CD14-positive monocyte (primary cell): ENCODE measurements around the gene SLC26A1. TPM values are rescaled to one million over a fixed set of nuclear protein-coding genes. Genes with fewer than 3 reads are reported as not detected.

Experiments used
- DNase-seq, 3 donors: peaks; one replicate each; pipeline ENCODE4 v3.0.0-alpha.2; 2011 to 2022
- H2AFZ ChIP-seq: 2 replicates; pipeline ENCODE4 v1.6.0; 2012; ENCODE audit warnings: mild to moderate bottlenecking, low read depth, low read length, inconsistent platforms; ENCODE audit not compliant: insufficient read depth, poor library complexity, severe bottlenecking
- H3K27ac ChIP-seq, 2 donors: 1 replicate in 1 of 2; 2 replicates in 1 of 2; pipeline ENCODE4 v1.5.1; 2012 to 2013; ENCODE audit warnings: low read length in 2 of 2, control low read depth in 1 of 2, inconsistent platforms in 1 of 2, low read depth in 1 of 2, mild to moderate bottlenecking in 1 of 2
- H3K27me3 ChIP-seq, 2 donors: one replicate each; pipeline versions ENCODE4 v1.6.0 to v1.6.1; 2011 to 2013; ENCODE audit warnings: low read length in 2 of 2; ENCODE audit not compliant: control insufficient read depth in 2 of 2, insufficient read depth in 2 of 2
- H3K36me3 ChIP-seq, 2 donors: replicated peaks in 1 of 2; 1 replicate in 1 of 2; 2 replicates in 1 of 2; pipeline versions ENCODE4 v1.5.1 to v1.6.1; 2012 to 2013; ENCODE audit warnings: low read length in 2 of 2, control low read depth in 1 of 2, inconsistent platforms in 1 of 2, mild to moderate bottlenecking in 1 of 2; ENCODE audit not compliant: insufficient read depth in 2 of 2, control insufficient read depth in 1 of 2
- H3K4me1 ChIP-seq, 2 donors: 1 replicate in 1 of 2; 2 replicates in 1 of 2; pipeline versions ENCODE4 v1.5.1 to v1.6.1; 2012 to 2013; ENCODE audit warnings: low read length in 2 of 2, control low read depth in 1 of 2, inconsistent platforms in 1 of 2, mild to moderate bottlenecking in 1 of 2, moderate library complexity in 1 of 2; ENCODE audit not compliant: insufficient read depth in 2 of 2, control insufficient read depth in 1 of 2
- H3K4me2 ChIP-seq: replicated peaks from 2 replicates; pipeline ENCODE3; 2012; ENCODE audit warnings: low read length, moderate library complexity, mild to moderate bottlenecking; ENCODE audit not compliant: poor library complexity, severe bottlenecking; ENCODE audit errors: extremely low read depth
- H3K4me3 ChIP-seq, 3 experiments: fragments of 200-600 bp in 1 of 3; sonication (generic) in 1 of 3; replicated peaks in 1 of 3; 1 replicate in 2 of 3; 2 replicates in 1 of 3; pipeline ENCODE4 v1.5.1; 2011 to 2013; ENCODE audit warnings: low read length in 3 of 3, mild to moderate bottlenecking in 3 of 3, control low read depth in 2 of 3, low read depth in 2 of 3, inconsistent platforms in 1 of 3, moderate library complexity in 1 of 3
- H3K79me2 ChIP-seq: 2 replicates; pipeline ENCODE4 v1.6.0; 2012; ENCODE audit warnings: mild to moderate bottlenecking, control low read depth, inconsistent platforms, low read length, moderate library complexity; ENCODE audit not compliant: insufficient read depth
- H3K9ac ChIP-seq: 2 replicates; pipeline ENCODE4 v1.6.0; 2017; ENCODE audit warnings: low read length, mild to moderate bottlenecking; ENCODE audit not compliant: insufficient read depth, poor library complexity, severe bottlenecking
- H3K9me3 ChIP-seq, 2 donors: replicated peaks in 1 of 2; 1 replicate in 1 of 2; 2 replicates in 1 of 2; pipeline versions ENCODE4 v1.5.1 to v1.6.1; 2012 to 2013; ENCODE audit warnings: low read length in 2 of 2, control low read depth in 1 of 2; ENCODE audit not compliant: control insufficient read depth in 1 of 2, insufficient read depth in 1 of 2
- H4K20me1 ChIP-seq: 2 replicates; pipeline ENCODE4 v1.6.0; 2012; ENCODE audit warnings: mild to moderate bottlenecking, low read length, control low read depth, moderate library complexity; ENCODE audit not compliant: insufficient read depth
- H3K27ac Mint-ChIP-seq, 7 donors: one replicate each; pipeline ENCODE4 v1.8.0; 2020; ENCODE audit warnings: mild to moderate bottlenecking in 7 of 7, mixed read lengths in 7 of 7, moderate library complexity in 6 of 7, inconsistent platforms in 2 of 7
- H3K27me3 Mint-ChIP-seq, 3 donors: one replicate each; pipeline ENCODE4 v1.8.0; 2021 to 2022; ENCODE audit warnings: low read depth in 3 of 3, mild to moderate bottlenecking in 3 of 3, mixed read lengths in 3 of 3, moderate library complexity in 3 of 3, inconsistent platforms in 1 of 3
- H3K36me3 Mint-ChIP-seq, 2 donors: one replicate each; pipeline ENCODE4 v1.8.0; 2020; ENCODE audit warnings: mixed read lengths in 2 of 2, inconsistent platforms in 1 of 2, mild to moderate bottlenecking in 1 of 2
- H3K4me1 Mint-ChIP-seq: one replicate; pipeline ENCODE4 v1.8.0; 2020; ENCODE audit warnings: mild to moderate bottlenecking, mixed read lengths
- H3K4me3 Mint-ChIP-seq, 2 donors: one replicate each; pipeline ENCODE4 v1.8.0; 2020; ENCODE audit warnings: mild to moderate bottlenecking in 2 of 2, mixed read lengths in 2 of 2, moderate library complexity in 1 of 2
- H3K9me3 Mint-ChIP-seq, 7 donors: one replicate each; pipeline ENCODE4 v1.8.0; 2020 to 2022; ENCODE audit warnings: mixed read lengths in 7 of 7, mild to moderate bottlenecking in 6 of 7, moderate library complexity in 6 of 7, inconsistent platforms in 2 of 7
- CTCF ChIP-seq: fragments of 200-600 bp; IDR thresholded peaks from one replicate; pipeline ENCODE4 v1.8.0; 2022; ENCODE audit warnings: antibody characterized with exemption, mild to moderate bottlenecking
- WGBS: methylation state at CpG from one replicate; pipeline ENCODE4 v1.1.5; 2013; ENCODE audit warnings: missing lambda C conversion rate; ENCODE audit not compliant: insufficient coverage; 5-methylcytosine and 5-hydroxymethylcytosine counted together
- intact Hi-C, 2 donors: fragments of 100-400 bp; cut with micrococcal nuclease; formaldehyde crosslinking; loops; one replicate each; pipeline versions ENCODE4 v1.15.0 to v1.15.1; 2023
- polyA plus RNA-seq, 3 donors: library from polyadenylated mRNA; depleted of rRNA in 1 of 3; unstranded in 2 of 3; stranded (reverse) in 1 of 3; fragments of 300-500 nt in 2 of 3; fragments of >200 nt in 1 of 3; fragmentation: Illumina TruSeq in 2 of 3; gene quantifications; 1 replicate in 2 of 3; 2 replicates in 1 of 3; pipeline ENCODE4 v1.2.3, GENCODE V29; 2012 to 2021

SLC26A1 gene
- polyA plus RNA-seq, 3 donors = 0.16 to 0.37 (median 0.18) TPM

- H3K9me3 ChIP-seq = no peaks in the 10 kb centered on the region
- TF ChIP-seq CTCF = no peak
- H2AFZ ChIP-seq = no peak overlapping the region
- no peak overlapping the region for H3K4me2 ChIP-seq
- peaks cover 0 to 6% (median 0%) of the 10 kb centered on the region in 7 donors for H3K9me3 Mint-ChIP-seq
- peaks cover 0 to 7% of the 10 kb centered on the region in 2 donors for H3K4me1 ChIP-seq
- peak overlapping the region in 1 of 7 donors; percentile 43 for H3K27ac Mint-ChIP-seq
- peaks cover 5% of the 10 kb centered on the region for H3K4me1 Mint-ChIP-seq
- no peaks in the 10 kb centered on the region for H4K20me1 ChIP-seq
- intact Hi-C loops = no loop called here
- no peak overlapping the region for H3K9ac ChIP-seq
- no peak for DNase-seq
- no peaks in the 10 kb centered on the region for H3K36me3 ChIP-seq
- H3K4me3 ChIP-seq = no peak overlapping the region
- no peak overlapping the region for H3K27ac ChIP-seq
- no peaks in the 10 kb centered on the region for H3K27me3 ChIP-seq
- peaks cover 0 to 5% (median 2%) of the 10 kb centered on the region in 3 donors for H3K27me3 Mint-ChIP-seq
- H3K36me3 Mint-ChIP-seq = peaks cover 6 to 8% of the 10 kb centered on the region in 2 donors
- H3K4me3 Mint-ChIP-seq = no peak overlapping the region
- WGBS = 97% methylated on average over 58 of the region's 83 CpGs
- no peaks in the 10 kb centered on the region for H3K79me2 ChIP-seq
These were observed 30.9 kb upstream of the SLC26A1 start for GRCh38 chr4:1023895-1024740.

DNA sequence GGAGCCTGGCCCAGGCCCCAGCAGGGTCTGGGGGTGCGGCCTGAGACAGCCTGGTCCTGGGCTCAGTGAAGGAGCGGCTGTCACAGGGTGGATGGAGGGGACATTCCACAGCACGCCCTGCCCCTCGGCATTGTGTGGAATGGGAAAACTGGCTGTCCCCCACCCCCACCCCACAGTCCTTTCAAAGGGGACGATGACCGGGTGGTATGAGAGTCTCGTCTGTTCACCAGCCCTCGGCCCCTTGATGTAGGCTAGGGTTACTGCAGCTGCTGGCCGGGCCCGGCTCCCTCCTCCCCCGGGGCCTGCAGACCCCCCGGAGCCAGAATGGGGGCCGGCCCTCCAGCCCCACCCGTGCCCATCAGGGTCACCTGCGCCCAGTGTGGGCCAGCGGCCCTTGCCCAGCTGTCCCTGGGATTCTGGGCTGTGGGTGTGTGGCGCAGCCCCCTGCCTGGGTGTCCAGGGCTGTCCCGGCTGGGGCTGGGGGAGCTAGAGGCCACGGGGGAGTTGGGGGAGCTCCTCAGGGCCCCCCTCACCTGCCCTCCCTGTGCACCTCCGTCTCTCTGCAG is 30.0 kb upstream of the SLC26A1 start:
- no peak for TF ChIP-seq CTCF
- Histone ChIP-seq H3K36me3 (no peaks in the 10 kb centered on the region), H3K4me2 (no peak overlapping the region), H3K4me3 (no peak overlapping the region), H3K27ac (no peak overlapping the region), H3K27me3 (no peaks in the 10 kb centered on the region), H3K4me1 (peaks cover 0 to 7% of the 10 kb centered on the region in 2 donors), H3K79me2 (no peaks in the 10 kb centered on the region), H3K9me3 (no peaks in the 10 kb centered on the region), H3K9ac (no peak overlapping the region), H2AFZ (no peak overlapping the region), H4K20me1 (no peaks in the 10 kb centered on the region)
- H3K27me3 Mint-ChIP-seq = peaks cover 0 to 5% (median 2%) of the 10 kb centered on the region in 3 donors
- H3K4me1 Mint-ChIP-seq = peaks cover 5% of the 10 kb centered on the region
- H3K9me3 Mint-ChIP-seq = peaks cover 0 to 6% (median 0%) of the 10 kb centered on the region in 7 donors
- intact Hi-C loops = no loop called here
- no peak for DNase-seq
- peaks cover 6 to 8% of the 10 kb centered on the region in 2 donors for H3K36me3 Mint-ChIP-seq
- H3K4me3 Mint-ChIP-seq = no peak overlapping the region
- H3K27ac Mint-ChIP-seq = no peak overlapping the region
- 96% methylated on average over 8 of the region's 20 CpGs for WGBS
